SK-MEL-5 (cell line): ENCODE data around the gene RCAN1. TPM values are rescaled to one million over a fixed set of nuclear protein-coding genes. Genes with fewer than 3 reads are reported as not detected.
"Not testable (repeated sequence)": the region's sequence is repeated elsewhere in the genome, so short reads cannot be mapped to it uniquely, and the experiment has no call there.

Experiments
- DNase-seq: peaks from one replicate; pipeline ENCODE4 v3.0.0-alpha.2; 2016; ENCODE audit warnings: low read depth, low spot score
- in situ Hi-C: cut with HindIII; loops from 2 replicates; pipeline ENCODE4 v1.10.0; 2016; ENCODE audit warnings: low sequenced_read_pairs, high pct_unique_total_duplicates, low pct_unique_long_range_greater_than_20kb
- total RNA-seq: library from RNA; depleted of rRNA; stranded (reverse); fragments of >200 nt; shearing (Covaris generic); gene quantifications from 2 replicates; pipeline ENCODE4 v1.2.3, GENCODE V29; 2014

The RCAN1 gene
- total RNA-seq, 1 experiment from 2014 or later: 55.0 TPM

GRCh38 chr21:34630536-34631143 lies 15.7 kb upstream of the RCAN1 start:
- in situ Hi-C loops: no loop called here
- DNase-seq: peak; percentile 68

DNA sequence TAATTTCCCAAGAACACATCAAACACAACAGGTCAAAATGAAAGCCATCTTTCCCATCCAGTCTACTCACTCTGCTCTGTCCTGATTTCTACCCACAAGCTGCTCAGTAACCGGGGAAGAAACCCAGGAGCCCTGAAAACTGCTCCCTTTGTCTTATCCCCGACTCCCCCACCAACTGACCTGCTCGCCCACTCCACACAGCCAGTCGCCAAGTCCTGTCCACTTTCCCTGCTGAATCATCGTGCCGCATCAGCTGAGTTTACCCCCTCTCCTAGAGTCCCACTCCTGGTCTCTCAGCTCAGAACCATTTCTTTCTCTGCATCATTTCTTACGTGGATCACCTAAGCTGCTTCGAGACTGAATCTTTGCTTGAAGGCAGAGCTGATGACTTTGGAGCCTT lies 11.2 kb upstream of the RCAN1 start:
- in situ Hi-C loops: no loop called here
- DNase-seq: no peak

DNA sequence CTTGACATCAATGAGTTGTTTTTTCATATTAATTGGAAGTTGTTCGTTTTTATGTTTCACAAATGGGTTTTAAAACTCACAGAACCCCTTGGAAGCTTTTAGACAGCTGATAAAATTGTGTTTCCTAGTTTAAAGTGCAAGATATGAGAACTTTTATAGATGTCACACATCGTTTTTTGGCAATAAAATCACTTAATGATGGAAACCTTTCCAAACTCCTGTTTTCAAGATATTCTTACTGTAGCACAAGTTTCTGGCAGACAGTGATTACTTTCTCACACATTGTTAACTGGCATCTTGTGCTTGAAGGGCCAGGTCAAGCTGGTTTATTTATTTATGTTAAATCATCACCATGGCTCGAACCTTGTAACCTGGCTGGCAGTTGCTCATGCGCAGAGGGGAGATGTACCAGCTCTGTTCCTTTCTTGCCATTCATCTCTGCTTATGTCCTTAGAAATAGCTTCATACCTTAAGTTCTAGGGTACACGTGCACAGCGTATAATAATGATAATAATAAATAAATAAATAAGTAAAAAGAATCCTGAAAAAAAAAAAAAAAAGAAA lies 10.2 kb upstream of the RCAN1 start:
- in situ Hi-C loops: no loop called here

DNA sequence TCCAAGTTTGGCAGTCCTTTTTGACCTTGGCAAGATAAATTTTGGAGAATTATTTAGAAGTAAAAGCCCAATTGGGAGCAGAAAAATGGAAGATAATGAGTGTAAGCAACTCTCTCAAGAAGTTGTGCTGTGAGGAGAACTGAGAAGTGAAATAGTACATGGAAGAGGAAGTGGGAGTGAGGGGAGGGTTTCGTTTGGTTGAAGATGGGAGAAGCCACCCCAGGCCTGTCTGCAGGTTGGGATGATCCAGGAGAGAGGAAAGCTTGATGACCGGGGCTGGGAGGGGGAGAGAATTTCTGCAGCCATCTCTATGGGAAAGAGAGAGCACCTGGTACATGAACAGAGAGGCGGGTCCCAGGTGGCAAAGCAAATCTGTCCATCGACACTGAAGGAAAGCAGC lies 8.6 kb upstream of the RCAN1 start:
- no peak for DNase-seq
- in situ Hi-C loops: no loop called here

More for the DNA sequence above, 10.2 kb upstream of the RCAN1 start:
- no peak for DNase-seq

DNA sequence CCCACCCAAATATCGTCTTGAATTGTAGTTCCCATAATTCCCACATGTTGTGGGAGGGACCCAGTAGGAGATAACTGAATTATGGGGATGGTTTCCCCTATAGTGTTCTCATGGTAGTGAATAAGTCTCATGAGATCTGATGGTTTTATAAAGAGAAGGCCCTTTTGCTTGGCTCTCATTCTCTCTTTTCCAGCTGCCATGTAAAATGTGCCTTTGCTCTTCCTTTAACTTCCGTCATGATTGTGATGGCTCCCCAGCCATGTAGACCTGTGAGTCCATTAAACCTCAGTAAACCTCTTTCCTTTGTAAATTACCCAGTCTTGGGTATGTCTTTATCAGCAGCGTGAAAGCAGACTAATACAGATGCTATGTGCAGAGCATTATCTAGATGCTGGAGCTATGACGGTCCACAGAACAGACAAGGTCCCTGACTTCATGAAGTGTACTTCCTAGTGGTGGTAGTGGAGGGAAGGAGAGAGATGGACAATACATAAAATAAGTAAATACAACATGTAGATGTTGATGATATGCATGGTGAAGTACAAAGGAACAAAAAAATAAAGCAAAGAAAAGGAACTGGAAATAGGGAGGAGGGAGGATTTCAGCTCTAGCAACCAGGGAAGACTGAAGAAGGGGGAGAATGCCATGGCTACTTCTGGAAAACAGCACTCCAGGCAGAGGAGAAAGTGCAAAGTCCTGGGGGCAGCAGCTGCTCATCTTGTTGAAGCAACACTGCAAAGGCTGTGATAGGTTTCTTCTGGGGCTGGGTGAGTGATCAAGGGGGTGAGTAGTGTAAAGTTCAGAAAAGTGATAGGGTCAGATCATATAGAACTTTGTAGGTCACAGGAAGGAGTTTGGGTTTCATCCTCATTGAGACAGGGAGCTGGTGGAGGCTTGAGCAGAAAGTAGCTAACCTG lies 6.8 kb upstream of the RCAN1 start:
- DNase-seq: no peak
- in situ Hi-C loops: no loop called here

DNA sequence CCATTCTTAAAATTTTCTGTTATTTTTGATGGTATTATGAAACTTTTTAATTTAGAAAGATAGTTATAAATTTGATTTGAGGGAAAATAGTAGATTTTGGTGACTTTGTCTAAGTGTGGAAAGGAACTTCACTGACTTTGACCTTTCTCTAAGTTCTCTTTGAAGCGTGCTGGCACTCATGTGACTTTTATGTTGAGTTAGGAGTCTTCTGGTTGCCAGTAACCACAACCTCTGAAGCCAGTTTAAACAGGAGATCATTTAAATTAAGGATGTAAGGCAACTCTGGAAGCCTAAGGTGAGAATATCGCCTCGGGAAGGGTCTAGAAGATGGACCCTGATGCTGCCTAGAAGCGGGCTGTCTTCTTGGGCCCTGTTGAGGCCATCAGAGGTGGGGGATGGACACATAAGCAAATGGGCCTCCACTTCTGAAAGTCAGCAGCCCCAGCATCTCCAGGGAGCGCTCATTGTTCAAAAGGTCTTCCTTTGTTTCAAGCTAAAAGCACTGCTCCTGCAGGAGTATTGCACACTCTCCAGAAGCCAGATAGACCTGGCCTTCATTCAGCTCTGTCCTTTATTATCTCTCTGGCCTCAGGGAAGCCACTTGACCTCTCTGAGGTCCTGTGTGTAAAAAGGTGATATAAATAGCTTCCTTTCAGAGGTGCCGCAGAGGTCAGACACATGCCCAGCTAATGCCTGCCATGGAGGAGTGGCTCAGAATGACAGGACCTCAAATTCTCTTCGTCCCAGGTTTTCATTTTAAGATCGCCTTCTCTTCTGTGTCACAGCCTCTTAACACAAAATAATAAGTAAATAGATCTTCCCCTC lies 5.1 kb upstream of the RCAN1 start:
- in situ Hi-C loops: no loop called here
- DNase-seq: peak; percentile 2

- in situ Hi-C loops: no loop called here
- no peak for DNase-seq
Observed at GRCh38 chr21:34618941-34619340, 4.0 kb upstream of the RCAN1 start.

DNA sequence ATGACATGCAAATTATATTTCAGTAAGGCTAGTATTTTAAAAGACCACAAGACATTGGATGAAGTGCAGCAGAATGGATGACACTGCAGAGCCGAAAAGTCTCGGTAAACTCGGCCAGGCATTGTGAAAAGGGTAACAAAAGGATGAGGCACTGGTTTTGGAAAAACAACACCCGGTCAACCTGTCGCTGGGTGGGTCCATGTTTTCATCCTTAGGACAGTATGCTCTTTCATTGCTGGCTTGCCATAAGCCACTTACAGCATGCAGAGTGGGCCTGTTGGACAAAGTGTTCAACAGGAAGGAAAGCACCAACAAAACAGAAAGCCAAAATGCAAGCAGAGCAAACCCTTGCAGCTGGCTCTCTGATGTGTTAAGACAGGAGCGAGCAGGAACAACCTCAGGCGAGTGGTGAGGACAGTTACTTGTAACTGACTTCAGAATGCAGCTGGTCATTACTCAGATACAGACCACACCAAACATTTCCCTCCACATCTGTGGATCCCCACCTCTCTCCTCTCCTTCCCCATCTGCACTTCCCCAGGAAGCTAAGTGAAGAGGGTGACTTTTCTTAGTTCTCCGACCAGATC lies 2.9 kb upstream of the RCAN1 start:
- in situ Hi-C loops: no loop called here
- DNase-seq: no peak

DNA sequence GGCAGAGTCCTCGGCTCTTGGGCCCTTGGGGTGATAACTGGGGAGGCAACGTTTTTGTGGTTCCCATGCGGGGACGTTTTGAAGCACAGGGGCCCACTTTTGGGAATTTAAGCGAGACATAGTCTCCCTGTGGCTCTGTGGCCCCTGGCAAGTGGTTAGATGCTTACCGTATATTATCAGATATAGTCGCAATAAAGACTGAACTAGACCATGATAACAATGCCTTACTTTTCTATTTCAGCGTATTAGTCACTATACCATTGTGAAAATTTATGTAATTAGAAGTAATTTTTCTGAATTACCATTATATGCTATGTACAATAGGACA lies 538 bp upstream of the RCAN1 start:
- in situ Hi-C loops: no loop called here
- no peak for DNase-seq

DNA sequence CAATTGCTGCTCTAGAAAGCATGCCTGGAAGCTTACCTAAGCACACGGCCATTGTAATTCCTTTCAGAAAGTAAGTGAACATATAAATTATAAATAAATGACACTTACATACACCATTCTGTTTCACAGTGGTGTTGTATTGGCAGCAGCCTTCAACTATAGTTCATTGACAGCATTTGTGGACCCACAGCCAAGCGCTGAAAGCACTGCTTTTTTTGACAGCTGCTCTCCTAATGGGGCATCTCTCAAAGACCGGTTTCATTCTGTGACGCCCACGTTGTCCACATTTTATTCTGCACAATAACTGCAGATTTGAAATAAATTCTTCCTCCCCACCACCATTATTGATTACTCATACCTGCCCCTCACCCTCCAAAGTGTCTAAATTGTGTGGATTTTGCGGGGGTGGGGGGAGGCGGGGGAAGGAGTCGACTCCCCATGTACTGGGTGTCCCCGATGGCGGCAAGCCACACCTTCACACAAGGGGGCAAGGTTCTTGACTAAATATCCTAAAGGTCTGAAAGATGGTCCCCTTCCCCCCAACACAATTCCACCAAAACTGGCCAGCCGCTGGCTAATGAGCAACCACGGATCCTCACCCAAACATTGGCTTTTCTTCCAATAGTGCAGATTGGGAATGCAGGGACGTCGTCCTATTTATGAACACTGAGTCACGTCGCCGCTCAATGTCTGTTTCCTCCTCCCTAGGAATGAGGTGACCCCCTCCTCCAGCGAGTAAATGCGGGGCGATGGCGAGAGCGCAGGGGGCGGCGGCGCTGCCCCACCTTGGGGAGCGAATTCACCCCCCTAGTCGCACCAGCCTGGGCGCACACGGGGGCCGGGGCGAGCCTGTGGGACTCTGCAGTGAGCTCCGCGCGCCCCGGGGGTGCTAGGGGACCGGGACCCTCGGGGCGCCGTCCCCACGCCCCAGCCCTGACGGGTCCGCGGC lies 960 bp downstream of the RCAN1 start:
- in situ Hi-C loops: no loop called here
- DNase-seq: no peak

GRCh38 chr21:34612557-34612956 lies 2.4 kb downstream of the RCAN1 start:
- in situ Hi-C loops: no loop called here
- no peak for DNase-seq

DNA sequence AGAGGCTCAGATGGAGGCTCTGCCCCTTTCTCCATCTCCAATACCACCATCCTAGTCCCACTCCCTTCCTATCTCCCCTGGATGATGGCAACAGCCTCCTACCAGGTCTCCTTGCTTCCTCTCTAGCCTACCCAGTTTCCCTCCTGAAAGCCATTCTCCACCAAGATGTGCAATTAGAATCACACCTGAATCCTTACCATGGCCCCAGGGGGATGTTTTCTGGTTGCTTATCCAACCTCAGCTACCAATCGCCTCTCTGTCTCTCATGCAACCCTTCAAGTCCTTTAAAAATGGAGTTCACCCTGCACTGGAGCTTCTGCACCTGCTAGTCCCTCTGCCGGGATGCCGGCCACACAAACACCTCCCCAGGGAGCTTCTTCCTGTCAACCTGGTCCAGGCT lies 2.9 kb downstream of the RCAN1 start:
- in situ Hi-C loops: no loop called here

GRCh38 chr21:34611528-34611927 lies 3.4 kb downstream of the RCAN1 start:
- no peak for DNase-seq
- in situ Hi-C loops: no loop called here

More for the DNA sequence above, 2.9 kb downstream of the RCAN1 start:
- DNase-seq: no peak

GRCh38 chr21:34609933-34610549 lies 4.9 kb downstream of the RCAN1 start:
- in situ Hi-C loops: no loop called here
- DNase-seq: no peak

- DNase-seq: no peak
- in situ Hi-C loops: no loop called here
Observed at GRCh38 chr21:34609244-34609932, 5.5 kb downstream of the RCAN1 start.

DNA sequence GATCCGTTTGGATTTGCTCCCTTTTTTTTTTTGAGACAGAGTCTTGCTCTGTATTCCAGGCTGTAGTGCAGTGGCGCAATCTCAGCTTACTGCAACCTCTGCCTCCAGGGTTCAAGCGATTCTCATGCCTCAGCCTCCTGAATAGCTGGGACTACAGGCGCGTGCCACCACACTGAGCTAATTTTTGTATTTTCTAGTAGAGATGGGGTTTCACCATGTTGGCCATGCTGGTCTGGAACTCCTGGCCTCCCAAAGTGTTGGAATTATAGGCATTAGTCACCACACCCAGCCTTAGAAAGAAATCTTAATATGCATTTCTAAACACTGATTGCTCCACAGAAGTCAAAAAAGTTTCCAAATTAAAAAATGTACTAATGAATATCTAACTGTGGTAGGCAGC lies 7.5 kb downstream of the RCAN1 start:
- in situ Hi-C loops, DNase-seq: not testable (repeated sequence)
